ENCODE results near the gene DEPDC5. TPM values are rescaled to one million over a fixed set of nuclear protein-coding genes. Genes with fewer than 3 reads are reported as not detected.

Gene DEPDC5
- total and polyA plus RNA-seq, 9 donors, result 8.0 to 10.7 (median 8.5) TPM

DNA sequence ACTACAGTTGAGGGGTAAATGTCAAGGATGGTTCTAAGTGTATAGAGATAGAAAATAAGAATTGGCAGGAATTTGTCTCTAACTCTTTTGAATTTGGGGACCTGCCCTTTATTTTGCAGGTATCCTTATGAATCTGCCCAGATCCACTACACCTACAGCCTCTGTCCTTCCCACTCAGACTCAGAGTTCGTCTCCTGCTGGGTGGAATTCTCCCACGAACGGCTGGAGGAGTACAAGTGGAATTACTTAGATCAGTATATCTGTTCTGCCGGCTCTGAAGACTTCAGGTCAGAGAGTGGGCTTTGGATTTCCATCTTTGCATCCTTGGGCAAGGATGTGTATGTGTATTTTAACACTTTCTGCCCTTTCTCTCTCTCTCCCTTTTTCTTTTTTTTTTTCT is 89.7 kb downstream of the DEPDC5 start:
- Histone ChIP-seq H3K27me3 (ENCODE audit: control insufficient read depth, insufficient read depth, low read length) (no peaks in the 10 kb centered on the region), H3K4me1 (ENCODE audit: control insufficient read depth, insufficient read depth, low read length) (no peaks in the 10 kb centered on the region), H3K36me3 (ENCODE audit: control insufficient read depth, insufficient read depth, low read length) (peaks cover 77% of the 10 kb centered on the region), H3K27ac (ENCODE audit: low read length) (no peak overlapping the region), H3K4me3 (ENCODE audit: low read length) (no peak overlapping the region), H3K9me3 (replicated peaks; ENCODE audit: control insufficient read depth, low read depth, low read length) (no peaks in the 10 kb centered on the region)
- DNase-seq, result no peak
- WGBS (ENCODE audit: insufficient coverage), result no CpG with 5 or more reads among the region's 4 CpGs

DNA sequence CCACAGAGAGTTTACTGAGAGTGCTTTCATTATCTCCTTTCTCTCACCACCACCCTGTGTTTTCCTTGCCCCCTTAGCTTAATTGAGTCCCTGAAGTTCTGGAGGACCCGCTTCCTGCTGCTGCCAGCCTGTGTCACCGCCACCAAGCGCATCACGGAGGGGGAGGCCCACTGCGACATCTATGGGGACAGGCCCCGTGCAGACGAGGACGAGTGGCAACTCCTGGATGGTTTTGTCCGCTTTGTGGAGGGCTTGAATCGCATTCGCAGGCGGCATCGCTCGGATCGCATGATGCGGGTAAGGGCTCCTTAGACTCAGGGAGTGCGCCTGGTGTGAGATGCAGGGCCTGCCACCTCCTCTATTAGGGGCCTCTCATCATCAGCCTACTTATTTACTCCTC is 91.1 kb downstream of the DEPDC5 start:
- WGBS (ENCODE audit: insufficient coverage), result 98% methylated on average over 17 of the region's 17 CpGs
- DNase-seq, result no peak
- Histone ChIP-seq H3K36me3 (ENCODE audit: control insufficient read depth, insufficient read depth, low read length) (peaks cover 77% of the 10 kb centered on the region), H3K4me1 (ENCODE audit: control insufficient read depth, insufficient read depth, low read length) (no peaks in the 10 kb centered on the region), H3K4me3 (ENCODE audit: low read length) (no peak overlapping the region), H3K27ac (ENCODE audit: low read length) (no peak overlapping the region), H3K9me3 (replicated peaks; ENCODE audit: control insufficient read depth, low read depth, low read length) (no peaks in the 10 kb centered on the region), H3K27me3 (ENCODE audit: control insufficient read depth, insufficient read depth, low read length) (no peaks in the 10 kb centered on the region)

DNA sequence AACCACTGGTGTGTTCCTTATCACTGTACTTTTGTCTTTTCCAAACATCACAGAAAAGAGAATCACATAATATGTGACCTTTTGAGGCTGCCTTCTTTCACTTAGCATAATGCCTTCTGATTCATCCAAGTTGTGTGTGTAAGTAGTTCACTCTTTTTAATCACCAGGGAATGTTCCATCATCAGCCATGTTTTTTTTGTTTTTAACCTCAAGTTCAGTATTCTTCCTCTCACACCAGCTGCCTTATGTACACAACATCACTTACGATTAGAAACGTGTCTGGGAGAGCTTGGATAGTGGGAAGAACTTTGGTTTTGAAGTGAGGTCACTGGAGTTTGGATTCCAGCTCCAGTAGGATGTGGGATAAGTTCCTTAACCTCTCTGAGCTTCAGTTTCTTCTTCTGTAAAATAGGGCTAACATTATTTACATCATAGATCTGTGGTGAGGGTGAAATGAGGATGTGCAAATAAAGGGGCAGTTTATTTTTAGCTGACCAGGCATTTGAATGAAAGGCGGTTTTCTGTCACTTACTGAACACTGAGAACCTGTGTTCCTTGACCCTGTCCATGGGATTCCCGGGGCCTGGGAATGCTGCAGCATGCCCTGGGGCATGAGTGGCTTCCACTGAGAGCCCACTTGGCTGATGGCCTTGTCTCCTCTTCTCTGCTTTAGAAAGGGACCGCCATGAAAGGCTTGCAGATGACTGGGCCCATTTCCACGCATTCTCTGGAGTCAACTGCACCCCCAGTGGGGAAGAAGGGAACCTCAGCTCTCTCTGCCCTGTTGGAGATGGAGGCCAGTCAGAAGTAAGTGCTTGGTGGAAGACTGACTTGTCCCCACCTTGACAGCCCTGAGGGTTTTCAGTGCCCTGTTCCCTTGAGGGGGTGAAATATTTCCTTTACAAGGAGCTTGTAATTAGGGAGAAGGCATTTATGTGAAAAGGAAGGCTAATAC is 92.6 kb downstream of the DEPDC5 start:
- no peaks in the 10 kb centered on the region for H3K9me3 ChIP-seq (replicated peaks; ENCODE audit: control insufficient read depth, low read depth, low read length)
- no peaks in the 10 kb centered on the region for H3K27me3 ChIP-seq (ENCODE audit: control insufficient read depth, insufficient read depth, low read length)
- no peak overlapping the region for H3K27ac ChIP-seq (ENCODE audit: low read length)
- H3K4me1 ChIP-seq (ENCODE audit: control insufficient read depth, insufficient read depth, low read length), result no peaks in the 10 kb centered on the region
- DNase-seq, result no peak
- WGBS (ENCODE audit: insufficient coverage), result 76% methylated on average over 2 of the region's 6 CpGs
- H3K4me3 ChIP-seq (ENCODE audit: low read length), result no peak overlapping the region
- H3K36me3 ChIP-seq (ENCODE audit: control insufficient read depth, insufficient read depth, low read length), result peaks cover 70% of the 10 kb centered on the region

DNA sequence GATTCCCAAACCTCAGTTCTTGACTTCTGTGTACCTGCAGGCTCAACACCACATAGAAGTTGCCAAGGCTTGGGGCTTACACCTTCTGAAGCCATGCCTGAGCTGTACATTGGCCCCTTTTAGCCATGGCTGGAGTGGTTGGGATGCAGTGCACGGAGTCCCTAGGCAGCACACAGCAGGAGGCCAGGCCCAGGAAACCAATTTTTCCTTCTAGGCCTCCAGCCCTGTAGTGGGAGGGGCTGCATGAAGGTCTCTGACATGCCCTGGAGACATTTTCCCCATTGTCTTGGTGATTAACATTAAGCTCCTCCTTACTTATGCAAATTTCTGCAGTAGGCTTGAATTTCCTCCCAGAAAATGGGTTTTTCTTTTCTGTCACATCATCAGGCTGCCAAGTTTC is 94.6 kb downstream of the DEPDC5 start:
- peaks cover 65% of the 10 kb centered on the region for H3K36me3 ChIP-seq (ENCODE audit: control insufficient read depth, insufficient read depth, low read length)
- H3K4me3 ChIP-seq (ENCODE audit: low read length), result no peak overlapping the region
- H3K27ac ChIP-seq (ENCODE audit: low read length), result no peak overlapping the region
- H3K27me3 ChIP-seq (ENCODE audit: control insufficient read depth, insufficient read depth, low read length), result no peaks in the 10 kb centered on the region
- no peak for DNase-seq
- no CpG with 5 or more reads among the region's 1 CpG for WGBS (ENCODE audit: insufficient coverage)
- H3K4me1 ChIP-seq (ENCODE audit: control insufficient read depth, insufficient read depth, low read length), result no peaks in the 10 kb centered on the region
- no peaks in the 10 kb centered on the region for H3K9me3 ChIP-seq (replicated peaks; ENCODE audit: control insufficient read depth, low read depth, low read length)

DNA sequence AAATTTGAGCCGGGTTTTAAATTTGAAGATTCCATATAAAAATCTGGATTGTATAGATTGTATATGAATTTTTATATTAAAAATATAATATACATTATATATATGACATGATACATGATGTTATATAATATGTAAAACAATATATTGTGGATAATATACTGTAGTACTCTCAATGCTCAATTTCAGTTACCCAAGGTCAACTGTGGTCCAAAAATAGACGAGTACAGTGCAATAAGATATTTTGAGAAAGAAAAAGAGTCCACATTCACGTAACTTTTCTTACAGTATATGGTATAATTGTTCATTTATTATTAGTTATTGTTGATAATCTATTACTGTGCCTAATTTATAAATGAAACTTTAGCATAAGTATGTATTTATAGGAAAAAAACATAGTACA is 96.3 kb downstream of the DEPDC5 start:
- no CpG with 5 or more reads among the region's 3 CpGs for WGBS (ENCODE audit: insufficient coverage)
- Histone ChIP-seq H3K27me3 (ENCODE audit: control insufficient read depth, insufficient read depth, low read length) (no peaks in the 10 kb centered on the region), H3K4me1 (ENCODE audit: control insufficient read depth, insufficient read depth, low read length) (no peaks in the 10 kb centered on the region), H3K27ac (ENCODE audit: low read length) (no peak overlapping the region), H3K9me3 (replicated peaks; ENCODE audit: control insufficient read depth, low read depth, low read length) (no peaks in the 10 kb centered on the region), H3K4me3 (ENCODE audit: low read length) (no peak overlapping the region), H3K36me3 (ENCODE audit: control insufficient read depth, insufficient read depth, low read length) (peaks cover 59% of the 10 kb centered on the region)
- no peak for DNase-seq

DNA sequence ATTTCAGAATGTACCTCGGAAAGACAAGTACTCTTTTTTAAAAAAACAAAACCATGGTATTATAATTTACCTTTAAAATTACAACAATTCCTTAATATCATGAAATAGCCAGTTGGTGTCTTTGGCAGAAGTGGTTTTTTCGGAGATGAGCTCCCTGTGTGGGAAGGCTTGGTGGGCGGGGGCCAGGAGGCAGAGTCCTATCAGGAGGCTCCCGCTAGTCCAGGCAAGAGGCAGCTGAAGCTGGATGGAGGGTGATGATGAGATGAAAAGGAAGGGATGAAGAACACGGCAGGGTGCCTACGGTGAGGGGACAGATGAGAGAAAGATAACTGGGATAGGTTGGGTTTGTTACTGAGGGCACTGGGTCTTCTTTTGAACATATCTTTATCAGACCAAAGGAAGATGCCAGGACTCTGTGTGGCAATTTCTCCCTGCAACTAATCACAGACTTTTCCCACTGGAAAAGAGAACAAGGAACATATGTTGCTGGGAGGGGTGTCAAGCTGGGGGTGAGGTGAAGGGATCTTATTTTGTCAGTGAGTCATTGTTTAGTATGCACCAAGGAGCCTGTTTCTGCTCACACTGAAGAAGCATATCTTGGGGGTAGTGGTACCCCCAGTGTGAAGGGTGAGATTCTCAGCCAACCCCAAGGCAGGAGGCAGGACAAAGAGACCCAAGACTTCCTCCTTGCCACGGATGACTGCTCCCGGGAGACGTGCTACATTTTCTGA is 99.0 kb downstream of the DEPDC5 start:
- H3K27me3 ChIP-seq (ENCODE audit: control insufficient read depth, insufficient read depth, low read length), result no peaks in the 10 kb centered on the region
- H3K9me3 ChIP-seq (replicated peaks; ENCODE audit: control insufficient read depth, low read depth, low read length), result no peaks in the 10 kb centered on the region
- no peaks in the 10 kb centered on the region for H3K4me1 ChIP-seq (ENCODE audit: control insufficient read depth, insufficient read depth, low read length)
- WGBS (ENCODE audit: insufficient coverage), result 77% methylated on average over 5 of the region's 9 CpGs
- no peak overlapping the region for H3K4me3 ChIP-seq (ENCODE audit: low read length)
- peaks cover 48% of the 10 kb centered on the region for H3K36me3 ChIP-seq (ENCODE audit: control insufficient read depth, insufficient read depth, low read length)
- no peak overlapping the region for H3K27ac ChIP-seq (ENCODE audit: low read length)
- DNase-seq, result no peak

DNA sequence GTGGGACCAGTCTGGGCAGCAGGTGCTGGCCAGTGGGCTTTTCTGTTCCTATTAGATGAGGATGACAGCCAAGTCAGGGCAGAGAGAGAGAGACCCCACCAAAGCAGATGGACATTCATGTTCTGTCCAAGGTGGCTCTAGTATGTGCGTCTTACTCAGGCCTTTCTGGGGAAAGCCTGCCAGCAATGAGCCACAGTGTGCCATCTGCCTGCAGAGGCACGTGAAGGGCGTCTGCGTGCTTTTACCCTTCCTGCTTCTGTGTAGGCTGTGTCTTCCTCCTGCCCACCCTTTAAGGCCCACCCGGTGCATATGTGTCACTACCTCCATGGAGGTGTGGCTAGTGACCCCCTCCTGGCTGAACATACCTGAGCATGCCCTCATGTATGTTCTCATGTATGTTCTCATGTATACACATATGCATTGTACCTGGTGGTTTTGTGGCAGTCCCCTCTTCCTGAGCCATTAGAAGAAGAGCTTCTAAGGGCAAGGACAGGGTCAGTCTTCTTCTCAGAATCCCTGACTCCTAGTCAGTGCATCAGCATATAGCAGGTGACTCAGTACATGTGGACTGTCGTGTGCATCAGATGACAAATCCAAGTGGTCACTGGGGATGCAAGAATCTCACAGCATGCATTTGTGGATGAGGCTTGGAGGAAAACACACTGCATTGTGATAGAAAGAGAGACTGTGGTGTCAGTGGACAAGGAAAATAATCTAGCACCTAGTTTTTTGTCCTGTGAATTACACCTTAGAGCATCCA is 100.1 kb downstream of the DEPDC5 start:
- no peak for DNase-seq
- H3K4me1 ChIP-seq (ENCODE audit: control insufficient read depth, insufficient read depth, low read length), result no peaks in the 10 kb centered on the region
- WGBS (ENCODE audit: insufficient coverage), result 94% methylated on average over 5 of the region's 6 CpGs
- no peak overlapping the region for H3K4me3 ChIP-seq (ENCODE audit: low read length)
- H3K9me3 ChIP-seq (replicated peaks; ENCODE audit: control insufficient read depth, low read depth, low read length), result no peaks in the 10 kb centered on the region
- no peaks in the 10 kb centered on the region for H3K27me3 ChIP-seq (ENCODE audit: control insufficient read depth, insufficient read depth, low read length)
- no peak overlapping the region for H3K27ac ChIP-seq (ENCODE audit: low read length)
- H3K36me3 ChIP-seq (ENCODE audit: control insufficient read depth, insufficient read depth, low read length), result peaks cover 41% of the 10 kb centered on the region

DNA sequence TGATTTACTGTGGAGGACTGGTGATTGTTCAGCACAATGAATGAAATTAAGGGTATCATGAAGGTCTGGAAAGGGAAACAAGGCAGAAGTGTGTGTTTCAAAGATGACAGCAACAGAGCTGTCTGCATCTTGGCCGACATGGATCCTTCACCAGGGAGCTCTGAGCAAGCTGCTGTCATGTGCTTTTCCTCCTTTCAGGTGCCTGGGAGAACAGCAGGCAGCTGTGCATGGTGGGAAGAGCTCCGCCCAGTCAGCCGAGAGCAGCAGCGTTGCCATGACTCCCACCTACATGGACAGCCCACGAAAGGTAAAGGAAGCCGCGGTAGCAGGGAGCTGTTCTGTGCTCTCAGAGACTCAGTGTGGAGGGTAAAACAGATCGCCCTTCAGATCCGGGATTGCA is 103.4 kb downstream of the DEPDC5 start:
- no peak for DNase-seq
- Histone ChIP-seq H3K4me1 (ENCODE audit: control insufficient read depth, insufficient read depth, low read length) (no peaks in the 10 kb centered on the region), H3K4me3 (ENCODE audit: low read length) (no peak overlapping the region), H3K36me3 (ENCODE audit: control insufficient read depth, insufficient read depth, low read length) (peaks cover 33% of the 10 kb centered on the region), H3K27me3 (ENCODE audit: control insufficient read depth, insufficient read depth, low read length) (no peaks in the 10 kb centered on the region), H3K27ac (ENCODE audit: low read length) (no peak overlapping the region), H3K9me3 (replicated peaks; ENCODE audit: control insufficient read depth, low read depth, low read length) (no peaks in the 10 kb centered on the region)
- 30% methylated on average over 1 of the region's 9 CpGs for WGBS (ENCODE audit: insufficient coverage)

DNA sequence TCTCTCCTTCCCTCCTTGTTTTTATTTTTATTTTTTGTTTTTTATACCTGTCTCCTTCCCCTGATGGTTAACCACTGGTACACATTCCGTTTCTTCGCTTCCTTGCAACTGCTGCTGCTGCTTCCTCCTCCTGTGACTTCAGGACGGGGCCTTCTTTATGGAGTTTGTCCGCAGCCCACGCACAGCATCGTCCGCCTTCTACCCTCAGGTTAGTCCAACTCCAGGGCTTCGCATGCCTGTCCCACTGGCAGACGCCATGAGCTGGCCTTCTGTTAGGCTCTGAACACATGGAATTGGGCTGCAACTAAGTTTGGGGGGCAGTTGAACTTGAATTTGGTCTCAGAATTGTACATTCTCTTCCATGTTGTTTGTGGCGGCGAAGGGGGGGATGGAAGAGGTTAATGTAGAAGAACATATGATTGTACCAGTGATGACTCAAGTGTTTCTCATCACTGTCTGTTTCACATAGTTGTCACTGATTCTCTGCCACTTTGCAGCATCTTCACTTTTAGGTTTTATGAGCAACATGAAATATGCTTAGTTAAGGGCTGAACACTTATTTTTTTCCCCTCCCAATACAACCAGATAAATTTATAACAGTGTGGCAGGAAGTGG is 107.5 kb downstream of the DEPDC5 start:
- Histone ChIP-seq H3K4me3 (ENCODE audit: low read length) (no peak overlapping the region), H3K27ac (ENCODE audit: low read length) (no peak overlapping the region), H3K27me3 (ENCODE audit: control insufficient read depth, insufficient read depth, low read length) (no peaks in the 10 kb centered on the region), H3K36me3 (ENCODE audit: control insufficient read depth, insufficient read depth, low read length) (peaks cover 31% of the 10 kb centered on the region), H3K9me3 (replicated peaks; ENCODE audit: control insufficient read depth, low read depth, low read length) (no peaks in the 10 kb centered on the region), H3K4me1 (ENCODE audit: control insufficient read depth, insufficient read depth, low read length) (no peaks in the 10 kb centered on the region)
- WGBS (ENCODE audit: insufficient coverage), result 92% methylated on average over 9 of the region's 11 CpGs
- DNase-seq, result no peak
